ENCODE results near the gene PXT1.

The PXT1 gene

GRCh38 chr6:36443471-36444428 is 1.1 kb upstream of the PXT1 start (continued):
- peak; percentile 31 for TF ChIP-seq ZBTB17 (tag by site-specific recombination; IDR thresholded peaks at IDR 0.05)
- no peak for TF ChIP-seq ZBTB26 (tag by site-specific recombination; optimal IDR thresholded peaks at IDR 0.05)
- TF ChIP-seq ZSCAN30 (tag by site-specific recombination; IDR thresholded peaks at IDR 0.05), result 0 out of 2 replicates have a peak, but pooled peaks have one; percentile 14
- TF ChIP-seq ZNF585B (tag by site-specific recombination; IDR thresholded peaks at IDR 0.05), result no peak
- peak; percentile 36; the same call in 1 of the 2 replicates for TF ChIP-seq PRDM4 (tag by site-specific recombination; IDR thresholded peaks at IDR 0.05)
- peak; percentile 35; the same call in 1 of the 2 replicates for TF ChIP-seq CTCF (tag by site-specific recombination; IDR thresholded peaks at IDR 0.05)
- TF ChIP-seq PATZ1 (tag by site-specific recombination; IDR thresholded peaks at IDR 0.05), result peak; percentile 31; the same call in 1 of the 2 replicates
- TF ChIP-seq PRDM1 (tag by site-specific recombination; IDR thresholded peaks at IDR 0.05), result no peak
- peak; percentile 2; the same call in 1 of the 2 replicates for TF ChIP-seq ZNF335 (tag by site-specific recombination; conservative IDR thresholded peaks at IDR 0.05)
- TF ChIP-seq TRIM28 (IDR thresholded peaks at IDR 0.05; ENCODE audit: borderline replicate concordance, low read length), result peak; percentile 47; the same call in 1 of the 2 replicates
- no peak for TF ChIP-seq REPIN1 (tag by site-specific recombination; IDR thresholded peaks at IDR 0.05; ENCODE audit: low read depth)
- TF ChIP-seq ZBTB20 (tag by site-specific recombination; IDR thresholded peaks at IDR 0.05), result peak; percentile 39; the same call in 1 of the 2 replicates
- no peak for TF ChIP-seq ZNF777 (tag by site-specific recombination; IDR thresholded peaks at IDR 0.05; ENCODE audit: borderline replicate concordance)
- TF ChIP-seq ZBTB48 (tag by site-specific recombination; IDR thresholded peaks at IDR 0.05), result peak; percentile 80; the same call in 1 of the 2 replicates
- no peak for TF ChIP-seq ZNF488 (tag by site-specific recombination; IDR thresholded peaks at IDR 0.05)
- no peak for TF ChIP-seq ZNF549 (tag by site-specific recombination; IDR thresholded peaks at IDR 0.05)
- TF ChIP-seq ZNF2 (tag by site-specific recombination; IDR thresholded peaks at IDR 0.05), result 0 out of 2 replicates have a peak, but pooled peaks have one; percentile 12

Data from HEK293 (cell line).